Adrenal gland (tissue), 12 donors: ENCODE data around the gene SPTBN4. TPM values are rescaled to one million over a fixed set of nuclear protein-coding genes. Genes with fewer than 3 reads are reported as not detected.

ENCODE experiments used
- DNase-seq, 7 donors: peaks; one replicate each; pipeline ENCODE4 v3.0.0-alpha.2; 2019 to 2020
- H3K27ac ChIP-seq, 5 donors: fragments of 200-600 bp; sonication (generic) in 4 of 5; 1 replicate in 3 of 5; 2 replicates in 2 of 5; pipeline versions ENCODE4 v1.5.1 to v1.8.0; 2016 to 2020; ENCODE audit warnings: mild to moderate bottlenecking in 1 of 5
- H3K27me3 ChIP-seq: fragments of 200-600 bp; 2 replicates; pipeline ENCODE4 v1.8.0; 2021
- H3K36me3 ChIP-seq, 2 donors: fragments of 200-600 bp; replicated peaks in 1 of 2; 1 replicate in 1 of 2; 2 replicates in 1 of 2; pipeline versions ENCODE4 v1.5.1 to v1.8.0; 2018 to 2022
- H3K4me1 ChIP-seq, 2 donors: fragments of 200-600 bp; replicated peaks in 1 of 2; 1 replicate in 1 of 2; 2 replicates in 1 of 2; pipeline versions ENCODE4 v1.5.1 to v1.8.0; 2018 to 2021
- H3K4me3 ChIP-seq, 4 donors: fragments of 200-600 bp; sonication (generic) in 3 of 4; one replicate each; pipeline ENCODE4 v1.5.1; 2016 to 2018
- H3K9me3 ChIP-seq, 3 donors: fragments of 200-600 bp; sonication (generic) in 1 of 3; replicated peaks in 1 of 3; 1 replicate in 2 of 3; 2 replicates in 1 of 3; pipeline versions ENCODE4 v1.5.1 to v1.8.0; 2016 to 2021
- POLR2A ChIP-seq, 2 donors: fragments of 450-650 bp; IDR thresholded peaks; one replicate each; pipeline ENCODE4 v1.6.1; 2017; ENCODE audit warnings: antibody characterized with exemption in 2 of 2, mild to moderate bottlenecking in 2 of 2, moderate library complexity in 1 of 2
- WGBS, 4 donors: extraction: QIAGEN DNeasy Blood & Tissue Kit in 2 of 4; methylation state at CpG; one replicate each; pipeline versions ENCODE4 v1.1.5 to v1.1.7; 2013 to 2017; 5-methylcytosine and 5-hydroxymethylcytosine counted together
- intact Hi-C, 2 donors: fragments of 100-400 bp; cut with DNase I; formaldehyde crosslinking; loops; one replicate each; pipeline versions ENCODE4 v1.14.1 to v1.15.0; 2022 to 2023
- polyA plus RNA-seq, 3 donors: library from polyadenylated mRNA; stranded (reverse); fragments of 200-250 nt in 2 of 3; fragments of 350-450 nt in 1 of 3; fragmentation: Illumina TruSeq in 1 of 3; extraction: RNeasy Lipid Tissue Mini Kit (QIAGEN cat#74804) in 1 of 3; gene quantifications; one replicate each; pipeline ENCODE4 v1.2.3, GENCODE V29; 2013 to 2014
- total RNA-seq, 9 donors: library from RNA; depleted of rRNA in 4 of 9; stranded (reverse); fragments of >200 nt in 4 of 9; fragments of 120-200 nt in 1 of 9; fragmentation: NEBNext Ultra II Directional in 1 of 9; extraction: Animal tissue kit (Norgen Biotek cat#: 25700) in 1 of 9; gene quantifications; one replicate each; pipeline versions ENCODE4 v1.1.0 to v1.2.4, GENCODE V29; 2013 to 2023
- TF ChIP-seq, protein P1 (sequence below), 6 experiments: fragments of 450-650 bp in 4 of 6; fragments of 200-600 bp in 2 of 6; sonication (generic) in 1 of 6; IDR thresholded peaks; 1 replicate in 5 of 6; 2 replicates in 1 of 6; pipeline versions ENCODE4 v1.5.1 to v1.8.0; 2016 to 2021; ENCODE audit warnings: antibody characterized with exemption in 6 of 6, mild to moderate bottlenecking in 2 of 6, moderate library complexity in 1 of 6
- donor health status: healthy with polysubstance abuse.
- donor health status: Bipolar disorder and iron deficiency.
- donor health status: DM: yes; HTN: yes; CAD: no.
- donor health status: DM: no; HTN: no; CAD: no.
- donor health status: DM: no; HTN: no; CAD: no.
- donor health status: DM: yes; HTN: yes; CAD: no.

SPTBN4 gene
- total and polyA plus RNA-seq, 12 donors, result 0.91 to 46.7 (median 3.3) TPM

DNA sequence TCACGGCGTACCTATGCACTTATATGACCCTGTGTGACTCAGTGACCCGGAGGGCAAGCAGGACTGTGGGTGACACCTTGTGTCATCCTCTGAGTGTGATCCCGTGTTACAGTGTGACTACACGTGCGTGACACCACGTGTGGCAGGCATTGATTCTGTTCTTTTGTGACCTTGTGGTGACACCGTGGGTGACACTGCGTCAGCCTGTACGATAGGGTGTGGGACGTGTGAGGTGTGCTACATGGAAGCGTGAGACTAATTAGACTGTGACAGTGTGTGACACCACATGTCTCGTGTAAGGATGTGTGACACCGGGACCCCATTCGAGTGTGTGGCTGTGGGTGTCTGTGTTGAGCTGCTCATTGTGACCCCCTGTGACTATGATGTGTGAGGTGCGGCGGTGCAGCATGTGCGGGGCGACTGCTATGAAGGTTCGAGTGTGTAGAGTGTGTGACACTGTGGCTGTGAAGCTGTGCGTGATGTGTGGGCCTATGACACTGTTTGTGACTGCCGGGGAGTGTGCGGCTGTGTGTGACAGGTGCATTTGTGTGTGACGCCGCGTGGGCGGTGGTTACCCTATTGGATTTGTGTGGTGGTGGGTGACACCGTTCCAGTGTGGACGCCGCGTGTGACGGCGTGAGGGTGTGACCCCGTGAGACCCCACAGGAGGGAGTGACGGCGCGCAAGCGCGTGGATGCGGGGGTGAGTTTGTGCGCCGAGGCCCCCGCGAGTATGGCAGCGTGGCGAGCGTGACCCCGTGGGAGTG is 399 bp upstream of the SPTBN4 start:
- peak overlapping the region in 2 of 4 donors; percentile 22 to 62 for H3K4me3 ChIP-seq
- TF ChIP-seq, protein P1, sequence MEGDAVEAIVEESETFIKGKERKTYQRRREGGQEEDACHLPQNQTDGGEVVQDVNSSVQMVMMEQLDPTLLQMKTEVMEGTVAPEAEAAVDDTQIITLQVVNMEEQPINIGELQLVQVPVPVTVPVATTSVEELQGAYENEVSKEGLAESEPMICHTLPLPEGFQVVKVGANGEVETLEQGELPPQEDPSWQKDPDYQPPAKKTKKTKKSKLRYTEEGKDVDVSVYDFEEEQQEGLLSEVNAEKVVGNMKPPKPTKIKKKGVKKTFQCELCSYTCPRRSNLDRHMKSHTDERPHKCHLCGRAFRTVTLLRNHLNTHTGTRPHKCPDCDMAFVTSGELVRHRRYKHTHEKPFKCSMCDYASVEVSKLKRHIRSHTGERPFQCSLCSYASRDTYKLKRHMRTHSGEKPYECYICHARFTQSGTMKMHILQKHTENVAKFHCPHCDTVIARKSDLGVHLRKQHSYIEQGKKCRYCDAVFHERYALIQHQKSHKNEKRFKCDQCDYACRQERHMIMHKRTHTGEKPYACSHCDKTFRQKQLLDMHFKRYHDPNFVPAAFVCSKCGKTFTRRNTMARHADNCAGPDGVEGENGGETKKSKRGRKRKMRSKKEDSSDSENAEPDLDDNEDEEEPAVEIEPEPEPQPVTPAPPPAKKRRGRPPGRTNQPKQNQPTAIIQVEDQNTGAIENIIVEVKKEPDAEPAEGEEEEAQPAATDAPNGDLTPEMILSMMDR (IDR thresholded peaks at IDR 0.05), result no peak
- TF ChIP-seq POLR2A (IDR thresholded peaks at IDR 0.05), result no peak
- DNase-seq, result peak in 6 of 7 donors; percentile 42 to 89 (median 60)
- intact Hi-C loops, result loop anchor here in 1 of 2 donors (10.0 kb wide), 1 partner anchor 128 kb away; no protein-coding TSS in a partner anchor
- WGBS, 4 donors, result 9 to 22% (median 15%) methylated on average over 14 to 48 of the region's 48 CpGs
- H3K4me1 ChIP-seq, result peaks cover 25 to 29% of the 10 kb centered on the region in 2 donors
- no peaks in the 10 kb centered on the region for H3K36me3 ChIP-seq
- H3K27ac ChIP-seq, result peak overlapping the region in 2 of 5 donors; percentile 66 to 92
- H3K27me3 ChIP-seq, result no peaks in the 10 kb centered on the region
- no peaks in the 10 kb centered on the region for H3K9me3 ChIP-seq

DNA sequence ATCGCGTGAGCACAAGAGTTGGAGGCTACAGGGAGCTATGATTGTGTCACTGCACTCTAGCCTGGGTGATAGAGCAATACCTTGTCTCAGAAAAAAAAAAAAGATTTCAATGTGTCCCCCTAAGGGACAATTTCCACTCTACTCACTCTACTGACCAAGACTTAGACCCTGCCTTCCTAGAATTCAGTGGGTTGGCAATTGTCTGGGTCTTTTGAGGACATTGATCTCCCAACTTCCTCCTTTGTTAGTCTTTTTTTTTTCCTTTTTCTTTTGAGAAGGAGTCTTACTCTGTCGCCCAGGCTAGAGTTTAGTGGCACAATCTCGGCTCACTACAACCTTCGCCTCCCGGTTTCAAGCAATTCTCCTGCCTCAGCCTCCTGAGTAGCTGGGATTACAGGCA is 2.2 kb downstream of the SPTBN4 start:
- WGBS, 4 donors, result 89 to 94% (median 90%) methylated on average over 6 of the region's 6 CpGs
- Histone ChIP-seq H3K4me3 (no peak overlapping the region), H3K27me3 (no peaks in the 10 kb centered on the region), H3K4me1 (peaks cover 21 to 25% of the 10 kb centered on the region in 2 donors), H3K36me3 (no peaks in the 10 kb centered on the region), H3K9me3 (no peaks in the 10 kb centered on the region), H3K27ac (no peak overlapping the region)
- intact Hi-C loops, result loop anchor here in 1 of 2 donors (10.0 kb wide), 1 partner anchor 126 kb away; no protein-coding TSS in a partner anchor
- TF ChIP-seq, protein P1 (IDR thresholded peaks at IDR 0.05), result no peak
- no peak for TF ChIP-seq POLR2A (IDR thresholded peaks at IDR 0.05)
- DNase-seq, result no peak

DNA sequence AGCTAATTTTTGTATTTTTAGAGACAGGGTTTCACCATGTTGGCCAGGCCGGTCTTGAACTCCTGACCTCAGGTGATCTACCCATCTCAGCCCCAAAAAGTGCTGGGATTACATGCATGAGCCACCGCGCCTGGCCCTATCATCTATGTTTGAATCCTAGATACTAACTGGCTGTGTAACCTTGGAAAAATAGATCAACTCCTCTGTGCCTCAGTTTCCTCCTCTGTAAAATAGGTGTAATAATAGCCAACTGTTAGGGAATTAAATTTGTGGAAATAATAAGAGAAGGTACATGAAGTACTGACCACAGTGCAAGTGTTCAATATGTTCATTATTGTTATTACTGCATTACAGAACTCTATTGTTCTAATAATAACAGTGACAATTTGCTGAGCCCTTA is 4.3 kb downstream of the SPTBN4 start:
- intact Hi-C loops, result no loop called here

DNA sequence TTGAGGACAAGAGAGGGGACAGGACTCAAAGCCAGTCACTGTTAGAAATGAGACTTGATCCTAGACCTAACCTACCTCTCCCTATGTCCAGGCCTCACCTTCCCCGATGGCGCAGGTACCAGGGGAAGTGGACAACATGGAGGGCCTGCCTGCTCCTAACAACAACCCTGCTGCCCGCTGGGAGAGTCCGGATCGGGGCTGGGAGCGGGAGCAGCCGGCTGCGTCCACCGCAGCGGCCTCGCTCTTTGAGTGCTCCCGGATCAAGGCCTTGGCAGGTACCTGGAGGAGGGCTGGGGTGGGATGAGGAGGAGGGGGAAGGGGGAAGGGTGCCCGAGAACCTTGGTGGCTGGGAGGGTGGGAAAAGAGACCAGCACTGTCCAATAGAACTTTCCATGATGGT is 5.7 kb downstream of the SPTBN4 start:
- TF ChIP-seq, protein P1 (IDR thresholded peaks at IDR 0.05), result no peak
- no peak for TF ChIP-seq POLR2A (IDR thresholded peaks at IDR 0.05)
- intact Hi-C loops, result no loop called here
- DNase-seq, result no peak
- H3K4me3 ChIP-seq, result no peak overlapping the region
- H3K36me3 ChIP-seq, result no peaks in the 10 kb centered on the region
- no peaks in the 10 kb centered on the region for H3K27me3 ChIP-seq
- 84 to 95% (median 92%) methylated on average over 5 to 13 of the region's 13 CpGs for WGBS, 4 donors
- no peak overlapping the region for H3K27ac ChIP-seq
- peaks cover 0 to under 1% of the 10 kb centered on the region in 2 donors for H3K4me1 ChIP-seq
- no peaks in the 10 kb centered on the region for H3K9me3 ChIP-seq

More for the DNA sequence above, 4.3 kb downstream of the SPTBN4 start:
- Histone ChIP-seq H3K4me3 (no peak overlapping the region), H3K4me1 (peaks cover 10 to 12% of the 10 kb centered on the region in 2 donors), H3K27me3 (no peaks in the 10 kb centered on the region), H3K27ac (no peak overlapping the region), H3K36me3 (no peaks in the 10 kb centered on the region), H3K9me3 (no peaks in the 10 kb centered on the region)
- 88 to 97% (median 95%) methylated on average over 3 of the region's 3 CpGs for WGBS, 4 donors
- DNase-seq, result no peak
- TF ChIP-seq POLR2A (IDR thresholded peaks at IDR 0.05), result no peak
- TF ChIP-seq, protein P1 (IDR thresholded peaks at IDR 0.05), result no peak
